GM18951 (cell line): Measurements from ENCODE around the gene ACCSL.

Experiments
- POLR2A ChIP-seq: IDR thresholded peaks from 4 replicates; pipeline ENCODE4 v1.6.1; 2011; ENCODE audit warnings: mild to moderate bottlenecking; ENCODE audit not compliant: insufficient read length, insufficient read depth; ENCODE audit errors: extremely low read depth
- in situ Hi-C: fragments of 300-500 bp; cut with MboI; formaldehyde crosslinking; loops from one replicate; pipeline ENCODE4 v1.12.0; 2022; ENCODE audit warnings: low sequenced_read_pairs, mixed read lengths, inconsistent platforms; ENCODE audit not compliant: unreplicated experiment

ACCSL gene

DNA sequence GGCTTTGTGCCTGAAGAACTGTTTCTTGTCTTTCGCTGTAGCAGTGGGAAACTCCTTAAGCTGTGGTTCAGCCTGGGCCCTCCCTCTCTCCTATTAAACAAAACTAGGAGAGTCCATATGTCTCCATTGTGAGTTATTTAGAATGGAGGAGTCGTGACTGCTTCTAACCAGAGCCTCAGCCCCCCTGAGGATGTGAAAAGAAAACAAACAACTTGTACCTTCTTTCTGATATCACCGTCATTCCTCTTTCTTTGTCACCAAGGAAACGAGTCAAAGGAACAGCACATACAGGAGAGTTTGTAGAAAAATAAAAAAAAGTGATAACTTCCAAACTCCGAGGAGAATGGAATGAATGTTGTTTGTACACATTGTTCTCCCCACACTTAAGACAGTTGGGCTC, 36.1 kb downstream of the ACCSL start:
- in situ Hi-C loops: no loop called here
- TF ChIP-seq POLR2A: no peak

DNA sequence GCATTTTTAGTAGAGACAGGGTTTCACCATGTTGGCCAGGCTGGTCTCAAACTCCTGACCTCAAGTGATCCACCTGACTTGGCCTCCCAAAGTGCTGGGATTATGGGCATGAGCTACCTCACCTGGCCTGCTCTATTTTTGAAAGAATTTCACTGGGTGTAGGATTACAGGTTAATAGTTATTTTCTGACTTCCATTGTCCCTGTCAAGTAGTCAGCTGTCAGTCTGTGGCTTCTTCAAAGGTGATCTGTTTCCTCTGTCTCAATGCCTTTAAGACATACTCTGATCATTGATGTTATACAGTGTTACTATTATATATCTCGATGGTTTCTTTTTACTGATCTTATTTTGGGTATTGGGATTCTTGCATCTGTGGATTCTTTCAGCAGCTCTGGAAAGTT, 37.5 kb downstream of the ACCSL start:
- TF ChIP-seq POLR2A: no peak
- in situ Hi-C loops: no loop called here

DNA sequence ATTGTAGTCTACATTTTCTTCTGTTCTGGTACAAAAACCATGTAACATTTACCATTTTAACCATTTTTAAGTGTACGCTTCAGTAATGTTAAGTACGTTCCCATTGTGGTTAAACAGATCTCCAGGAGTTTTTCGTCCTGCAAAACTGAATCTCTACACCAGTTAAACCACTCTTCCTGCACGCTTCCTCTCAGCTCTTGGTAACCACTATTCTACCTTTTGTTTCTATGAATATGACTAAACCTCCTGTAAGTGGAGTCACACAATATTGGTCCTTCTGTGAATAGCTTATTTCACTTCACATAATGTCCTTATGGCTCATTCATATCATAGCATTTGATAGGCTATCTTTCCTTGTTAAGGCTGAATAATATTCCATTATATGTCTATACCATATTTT, 40.6 kb downstream of the ACCSL start:
- in situ Hi-C loops: no loop called here
- no peak for TF ChIP-seq POLR2A

DNA sequence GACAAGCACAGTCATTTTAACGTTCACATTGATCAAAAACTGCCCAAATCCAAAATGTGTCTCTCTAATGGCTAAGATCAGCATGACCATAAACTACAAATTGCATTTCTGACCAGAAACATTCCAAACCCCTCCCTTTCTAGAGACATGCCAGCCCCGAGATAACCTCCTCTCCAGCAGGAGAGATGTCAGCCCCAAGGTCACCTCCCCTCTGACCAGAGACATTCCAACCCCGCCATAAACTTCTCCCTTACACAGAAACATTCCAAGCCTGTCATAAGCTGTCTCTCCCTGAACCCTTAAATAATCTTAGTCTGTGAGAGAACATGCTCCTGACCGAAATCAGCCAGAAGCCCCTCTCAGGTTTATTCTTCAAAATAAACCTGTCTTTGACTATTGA, 41.1 kb downstream of the ACCSL start:
- TF ChIP-seq POLR2A: no peak
- in situ Hi-C loops: no loop called here

DNA sequence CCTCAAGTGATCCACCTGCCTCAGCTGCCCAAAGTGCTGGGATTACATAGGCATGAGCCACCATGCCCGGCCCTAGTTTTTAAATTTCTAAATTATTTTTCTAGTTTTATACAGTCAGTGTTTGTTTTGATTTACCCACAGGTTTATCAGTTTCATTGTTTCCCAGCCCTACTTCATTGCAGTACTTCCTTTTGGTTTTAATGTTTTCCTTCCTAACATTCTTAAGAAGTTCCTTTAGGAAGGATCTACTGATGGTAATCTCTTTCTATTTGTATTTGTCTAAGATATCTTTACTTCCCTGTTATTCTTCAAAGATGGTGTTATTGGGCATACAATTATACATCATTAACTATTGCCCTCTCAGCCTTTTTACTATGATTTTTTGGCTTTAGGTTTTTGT, 42.8 kb downstream of the ACCSL start:
- TF ChIP-seq POLR2A: no peak
- in situ Hi-C loops: no loop called here

DNA sequence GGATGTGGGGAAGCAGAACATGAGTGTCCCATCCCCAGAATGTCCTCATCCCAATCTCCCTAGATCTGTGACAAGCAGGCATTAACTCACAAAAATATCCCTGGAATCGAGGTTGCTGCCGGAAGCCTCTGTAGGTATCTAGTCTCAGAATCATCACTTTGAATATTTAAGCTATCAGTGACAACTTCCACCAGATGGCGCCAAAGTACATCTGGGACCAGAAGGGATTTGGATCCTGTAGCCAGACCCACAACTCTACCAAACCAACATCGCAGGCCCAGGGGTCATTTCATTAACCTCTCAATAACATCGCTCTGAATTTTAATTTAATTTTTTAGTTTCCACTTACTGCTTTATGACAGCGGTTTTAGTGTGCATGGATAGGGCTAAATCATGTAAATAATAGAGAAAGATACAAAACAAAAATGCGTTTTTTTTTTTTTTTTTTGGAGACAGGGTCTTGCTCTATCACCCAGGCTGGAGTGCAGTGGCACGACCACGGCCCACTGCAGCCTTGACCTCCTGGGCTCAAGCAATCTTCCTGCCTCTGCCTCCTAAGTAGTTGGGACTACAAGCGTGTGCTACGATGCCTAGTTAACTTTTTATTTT, 46.6 kb downstream of the ACCSL start:
- in situ Hi-C loops: no loop called here
- TF ChIP-seq POLR2A: no peak

DNA sequence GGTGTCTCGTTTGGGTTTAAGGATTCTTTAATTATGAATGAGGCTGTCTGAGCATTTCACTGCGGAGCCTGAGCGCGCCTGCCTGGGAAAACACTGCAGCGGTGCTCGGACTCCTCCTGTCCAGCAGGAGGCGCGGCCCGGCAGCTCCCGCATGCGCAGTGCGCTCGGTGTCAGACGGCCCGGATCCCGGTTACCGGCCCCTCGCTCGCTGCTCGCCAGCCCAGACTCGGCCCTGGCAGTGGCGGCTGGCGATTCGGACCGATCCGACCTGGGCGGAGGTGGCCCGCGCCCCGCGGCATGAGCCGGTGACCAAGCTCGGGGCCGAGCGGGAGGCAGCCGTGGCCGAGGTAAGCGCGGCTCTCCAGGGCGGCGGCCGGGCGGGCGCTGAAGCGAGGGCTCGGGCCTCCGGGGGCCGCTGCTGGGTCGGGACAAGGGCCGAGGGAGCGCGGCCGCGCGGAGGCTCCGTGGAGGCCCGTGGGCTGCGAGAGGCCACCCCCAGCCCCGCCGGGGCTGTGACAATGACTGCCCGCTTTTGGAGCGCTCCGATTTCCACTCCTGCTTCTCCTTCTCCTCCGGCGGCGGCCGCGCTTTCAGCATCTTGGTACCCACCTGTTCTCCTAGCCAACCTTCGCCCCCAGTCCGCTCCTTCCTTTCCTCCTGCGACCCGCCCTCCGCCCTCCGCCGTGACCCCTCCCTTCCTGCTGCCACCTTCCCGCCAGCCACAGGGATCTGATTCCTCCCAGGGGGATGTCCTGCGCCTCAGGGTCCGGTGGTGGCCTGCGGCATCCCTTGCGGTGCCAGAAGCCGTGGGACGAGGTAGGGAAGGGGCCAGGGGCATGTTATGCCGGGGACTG, 48.0 kb downstream of the ACCSL start, which contains the start of gene EXT2:
TSS of gene EXT2 (plus strand) at position 173 of the 854 bp plus-strand sequence. CDS start 12,035 bp downstream, outside the sequence.
- peak; percentile 69 for TF ChIP-seq POLR2A
- in situ Hi-C loops: no loop called here

DNA sequence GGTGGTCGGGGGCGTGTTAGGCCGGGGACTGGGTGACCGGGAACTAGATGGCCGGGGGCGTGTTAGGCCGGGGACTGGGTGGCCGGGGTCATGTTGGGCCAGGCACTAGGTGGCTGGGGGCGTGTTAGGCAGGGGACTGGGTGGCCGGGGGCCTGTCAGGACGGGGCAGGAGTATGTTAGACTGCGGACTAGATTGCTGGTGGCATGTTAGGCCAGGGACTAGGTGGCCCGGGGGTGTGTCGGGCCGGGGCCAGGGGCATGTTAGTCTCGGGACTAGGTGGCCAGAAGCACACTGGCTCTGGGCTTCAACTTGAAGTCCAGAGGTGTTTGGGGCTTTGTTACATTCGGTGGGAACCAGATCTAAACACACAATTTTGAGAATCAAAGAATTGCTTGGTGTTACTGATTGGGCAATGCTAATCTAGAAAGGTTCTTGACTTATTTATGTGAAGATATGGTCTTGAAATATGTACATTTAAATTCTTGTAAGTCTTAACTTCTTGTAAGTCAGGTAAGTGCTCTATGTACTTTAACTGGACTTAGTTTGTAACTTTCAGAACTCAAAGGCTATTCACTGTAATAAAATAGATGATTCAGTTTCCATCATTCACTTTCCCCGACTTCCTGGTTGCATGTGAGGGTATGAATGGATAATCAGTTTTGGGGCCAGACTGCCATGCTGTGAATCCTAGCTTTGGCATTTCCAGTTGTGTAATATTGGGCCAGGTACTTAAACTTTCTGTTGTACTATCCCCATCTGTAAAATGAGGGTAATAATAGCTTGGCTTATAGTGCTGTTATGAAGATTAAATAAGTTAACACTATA, 48.8 kb downstream of the ACCSL start:
- in situ Hi-C loops: no loop called here
- no peak for TF ChIP-seq POLR2A

DNA sequence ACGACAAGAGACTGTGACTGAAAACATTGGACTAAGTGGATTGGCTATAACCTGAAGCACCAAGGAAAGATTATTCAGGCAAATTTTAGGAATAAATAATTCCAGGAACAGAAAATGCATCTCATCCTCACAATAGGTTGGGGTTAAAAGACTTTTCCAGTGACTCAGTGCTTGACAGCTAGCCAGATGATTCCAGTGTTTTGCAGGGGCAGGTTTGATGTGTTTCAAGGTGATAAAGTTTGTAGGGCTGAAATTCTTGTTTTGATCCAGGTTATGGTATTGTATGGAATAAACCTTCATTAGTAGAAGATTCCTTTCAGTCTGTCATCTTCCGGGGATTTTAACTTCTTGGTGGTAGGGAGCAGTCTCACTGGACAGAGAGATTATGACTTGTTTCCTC, 50.0 kb downstream of the ACCSL start:
- in situ Hi-C loops: no loop called here
- no peak for TF ChIP-seq POLR2A

DNA sequence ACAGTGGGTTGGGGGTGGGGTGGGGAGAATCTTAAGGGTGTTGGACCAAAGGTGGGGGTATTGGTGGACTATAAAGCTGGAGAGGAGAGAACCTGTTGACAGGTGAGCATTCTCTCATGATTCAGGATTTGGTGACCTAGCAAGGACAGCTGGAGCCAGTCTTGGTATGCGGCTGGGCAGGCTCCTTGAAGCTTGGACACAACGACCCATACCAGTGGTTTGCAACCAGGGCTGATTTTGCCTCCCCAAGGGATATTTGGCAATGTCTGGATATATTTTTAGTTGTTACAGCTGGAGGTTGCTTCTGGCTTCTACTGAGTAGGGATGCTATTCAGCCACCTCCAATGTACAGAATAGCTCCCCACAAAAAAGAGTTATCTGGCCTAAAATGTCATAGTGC, 53.3 kb downstream of the ACCSL start:
- TF ChIP-seq POLR2A: no peak
- in situ Hi-C loops: no loop called here

DNA sequence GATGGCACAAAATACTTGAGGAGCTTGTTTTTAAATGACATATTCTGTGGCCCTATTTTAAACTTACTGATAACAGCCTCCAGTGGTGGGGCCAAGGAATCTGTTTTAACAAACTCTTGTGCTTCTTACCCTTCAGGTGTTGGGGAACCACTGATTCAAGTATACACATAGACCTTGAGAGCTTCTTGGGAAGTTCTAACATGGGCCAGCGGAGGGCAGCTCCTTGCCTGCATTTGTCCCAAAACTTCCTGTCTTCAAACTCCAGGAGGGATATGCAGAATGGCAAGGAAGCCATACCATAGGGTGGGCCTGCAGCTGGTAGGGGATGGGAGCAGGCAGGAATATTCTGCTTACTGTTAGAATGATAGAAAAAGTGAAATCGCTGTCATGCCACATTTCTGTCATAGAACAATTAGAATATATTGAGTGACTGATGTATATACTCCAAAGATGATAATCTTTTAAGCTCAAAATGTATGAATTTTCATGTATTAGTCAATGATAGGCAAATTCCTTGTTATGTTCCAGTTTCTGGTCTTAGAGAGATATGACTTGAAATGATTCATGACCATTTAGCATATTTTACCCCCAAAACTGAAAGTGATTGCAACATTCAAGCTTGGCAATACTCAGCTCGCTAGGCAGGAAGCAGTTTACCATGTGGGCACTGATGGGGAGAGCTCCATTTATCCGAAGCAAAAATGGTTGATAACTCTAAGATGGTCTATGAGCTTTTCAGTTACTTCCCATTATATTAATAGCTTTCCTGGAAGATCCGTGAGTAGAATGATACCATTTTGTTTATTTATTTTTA, 56.9 kb downstream of the ACCSL start:
- TF ChIP-seq POLR2A: no peak
- in situ Hi-C loops: no loop called here

DNA sequence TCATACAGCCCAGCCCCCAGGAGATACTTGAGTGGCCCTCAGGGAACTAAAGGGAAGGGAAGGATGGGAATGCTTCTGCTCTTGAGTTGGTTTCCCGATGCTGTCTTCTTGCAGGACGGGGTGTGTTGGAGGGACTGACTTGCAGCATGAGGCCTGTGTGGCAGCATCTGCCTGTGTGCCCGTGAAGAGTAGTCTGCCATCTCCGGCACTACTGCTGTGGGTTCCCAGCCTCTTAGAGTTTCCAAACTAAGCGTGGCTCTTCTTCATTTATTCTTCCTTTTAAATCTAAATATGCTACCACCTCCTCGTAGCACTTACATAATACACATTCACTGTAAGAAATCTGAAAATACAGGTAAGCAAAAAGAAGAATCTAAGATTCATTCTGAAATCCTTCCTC, 60.5 kb downstream of the ACCSL start:
- in situ Hi-C loops: no loop called here
- no peak for TF ChIP-seq POLR2A
